Activated CD8-positive, alpha-beta T cell treated with anti-CD3 and anti-CD28 coated beads for 36 hours (primary cell): Measurements from ENCODE around the gene TSEN15. TPM values are rescaled to one million over a fixed set of nuclear protein-coding genes. Genes with fewer than 3 reads are reported as not detected.
A peak's percentile ranks its signal among the peaks of the same experiment; 100 is the strongest.

Experiments
- ATAC-seq: fragments of 200-7000 bp; cut with Tn5 transposase; one replicate; pipeline ENCODE4 v1.10.0; 2021; ENCODE audit warnings: mild to moderate bottlenecking, moderate library complexity
- CTCF ChIA-PET: fragments of 350-600 bp; sonication (Branson Sonifier 250); formaldehyde crosslinking; loops from one replicate; lab custom pipeline; 2021; ENCODE audit warnings: antibody characterized with exemption; lab: Charles Lee
- POLR2A ChIA-PET: fragments of 350-600 bp; sonication (Branson Sonifier 250); formaldehyde crosslinking; loops from one replicate; lab custom pipeline; 2021; ENCODE audit warnings: antibody characterized with exemption; lab: Charles Lee
- DNase-seq: peaks from one replicate; pipeline ENCODE4 v3.0.0-alpha.2; 2020
- H3K27ac Mint-ChIP-seq: one replicate; pipeline ENCODE4 v1.8.0; 2021; ENCODE audit warnings: mild to moderate bottlenecking, mixed read lengths
- H3K27me3 Mint-ChIP-seq: one replicate; pipeline ENCODE4 v1.8.0; 2021; ENCODE audit warnings: mixed read lengths
- H3K36me3 Mint-ChIP-seq: one replicate; pipeline ENCODE4 v1.8.0; 2021; ENCODE audit warnings: low read depth, mixed read lengths
- H3K4me1 Mint-ChIP-seq: one replicate; pipeline ENCODE4 v1.8.0; 2021; ENCODE audit warnings: low read depth, mixed read lengths
- H3K4me3 Mint-ChIP-seq: one replicate; pipeline ENCODE4 v1.8.0; 2021; ENCODE audit warnings: mild to moderate bottlenecking, moderate library complexity, mixed read lengths
- H3K9me3 Mint-ChIP-seq: one replicate; pipeline ENCODE4 v1.8.0; 2021; ENCODE audit warnings: mixed read lengths
- intact Hi-C: fragments of 100-400 bp; cut with micrococcal nuclease; formaldehyde crosslinking; loops from one replicate; pipeline ENCODE4 v1.10.0; 2022
- total RNA-seq, 2 experiments: library from RNA; stranded (reverse); gene quantifications; one replicate each; pipeline ENCODE4 v1.2.3, GENCODE V29; 2021
- TF ChIP-seq, protein P1 (sequence below): fragments of 200-600 bp; IDR thresholded peaks from one replicate; pipeline ENCODE4 v1.8.0; 2022; ENCODE audit warnings: antibody characterized with exemption, mild to moderate bottlenecking

Gene TSEN15
- total RNA-seq, 2 experiments from 2014 or later = 48.2 to 49.1 TPM

DNA sequence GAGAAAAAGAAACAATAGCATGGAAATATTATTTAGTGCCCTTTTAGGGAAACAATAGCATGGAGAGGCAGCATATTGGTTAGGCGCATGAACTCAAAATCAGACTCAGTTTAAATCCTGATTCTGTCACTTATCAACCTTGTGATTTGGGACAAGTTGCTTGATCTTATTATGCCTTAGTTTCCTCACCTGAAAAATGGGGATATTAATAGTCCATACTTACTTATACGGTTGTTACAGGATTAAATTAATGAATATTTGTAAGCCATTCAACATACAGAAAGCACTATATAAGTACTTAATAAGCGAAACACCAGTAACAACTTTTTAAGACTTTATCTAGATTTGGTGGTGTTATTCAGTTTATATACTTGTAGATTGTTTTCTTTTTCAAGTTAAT, 1.2 kb downstream of the TSEN15 start:
- peaks cover 3% of the 10 kb centered on the region for H3K9me3 Mint-ChIP-seq
- H3K4me3 Mint-ChIP-seq = peak overlapping the region; percentile 86
- H3K36me3 Mint-ChIP-seq = peaks cover 35% of the 10 kb centered on the region
- peak overlapping the region; percentile 36 for H3K27ac Mint-ChIP-seq
- H3K4me1 Mint-ChIP-seq = peaks cover 40% of the 10 kb centered on the region
- TF ChIP-seq, protein P1, sequence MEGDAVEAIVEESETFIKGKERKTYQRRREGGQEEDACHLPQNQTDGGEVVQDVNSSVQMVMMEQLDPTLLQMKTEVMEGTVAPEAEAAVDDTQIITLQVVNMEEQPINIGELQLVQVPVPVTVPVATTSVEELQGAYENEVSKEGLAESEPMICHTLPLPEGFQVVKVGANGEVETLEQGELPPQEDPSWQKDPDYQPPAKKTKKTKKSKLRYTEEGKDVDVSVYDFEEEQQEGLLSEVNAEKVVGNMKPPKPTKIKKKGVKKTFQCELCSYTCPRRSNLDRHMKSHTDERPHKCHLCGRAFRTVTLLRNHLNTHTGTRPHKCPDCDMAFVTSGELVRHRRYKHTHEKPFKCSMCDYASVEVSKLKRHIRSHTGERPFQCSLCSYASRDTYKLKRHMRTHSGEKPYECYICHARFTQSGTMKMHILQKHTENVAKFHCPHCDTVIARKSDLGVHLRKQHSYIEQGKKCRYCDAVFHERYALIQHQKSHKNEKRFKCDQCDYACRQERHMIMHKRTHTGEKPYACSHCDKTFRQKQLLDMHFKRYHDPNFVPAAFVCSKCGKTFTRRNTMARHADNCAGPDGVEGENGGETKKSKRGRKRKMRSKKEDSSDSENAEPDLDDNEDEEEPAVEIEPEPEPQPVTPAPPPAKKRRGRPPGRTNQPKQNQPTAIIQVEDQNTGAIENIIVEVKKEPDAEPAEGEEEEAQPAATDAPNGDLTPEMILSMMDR = no peak
- CTCF ChIA-PET = interaction anchor here (1.0 to 1.6 kb wide), 3 partner anchors 137 to 611 kb away, joined by 3 to 5 read pairs (median 5); no protein-coding TSS in a partner anchor
- intact Hi-C loops = no loop called here
- POLR2A ChIA-PET = interaction anchor here (2.1 to 2.9 kb wide), 2 partner anchors 15 to 96 kb away, joined by 7 to 41 read pairs; partner anchors contain the start of gene COLGALT2
- ATAC-seq (no peak), DNase-seq (no peak)
- H3K27me3 Mint-ChIP-seq = peaks cover 6% of the 10 kb centered on the region

DNA sequence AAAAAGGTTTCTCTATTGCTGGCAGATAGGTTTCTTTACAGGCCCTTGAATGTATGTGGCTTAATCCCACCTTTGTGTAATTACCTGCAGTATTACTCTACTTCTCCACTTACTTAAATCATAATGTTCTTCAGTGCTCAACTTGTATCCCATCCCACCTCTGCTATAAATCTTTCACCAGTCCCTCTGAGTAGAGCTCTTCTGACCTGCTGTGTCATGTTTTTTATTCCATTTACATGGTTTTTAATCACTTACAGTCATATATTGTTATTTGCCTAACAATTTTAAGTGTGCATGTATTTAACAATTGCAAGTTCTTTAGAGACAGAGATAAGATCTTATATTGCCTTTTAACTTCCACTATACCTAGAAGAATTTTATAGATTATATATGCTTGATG, 2.4 kb downstream of the TSEN15 start:
- H3K9me3 Mint-ChIP-seq = peaks cover 3% of the 10 kb centered on the region
- no peak overlapping the region for H3K27ac Mint-ChIP-seq
- TF ChIP-seq, protein P1 = no peak
- peaks cover 39% of the 10 kb centered on the region for H3K36me3 Mint-ChIP-seq
- ATAC-seq = no peak
- peaks cover 44% of the 10 kb centered on the region for H3K4me1 Mint-ChIP-seq
- peaks cover 3% of the 10 kb centered on the region for H3K27me3 Mint-ChIP-seq
- CTCF ChIA-PET = interaction anchor here (1.2 kb wide), 1 partner anchor 22 kb away, joined by 4 read pairs; no protein-coding TSS in a partner anchor
- intact Hi-C loops = no loop called here
- peak overlapping the region; percentile 55 for H3K4me3 Mint-ChIP-seq
- POLR2A ChIA-PET = interaction anchor here (1.5 kb wide), 1 partner anchor 14 kb away, joined by 3 read pairs; no protein-coding TSS in a partner anchor
- no peak for DNase-seq

DNA sequence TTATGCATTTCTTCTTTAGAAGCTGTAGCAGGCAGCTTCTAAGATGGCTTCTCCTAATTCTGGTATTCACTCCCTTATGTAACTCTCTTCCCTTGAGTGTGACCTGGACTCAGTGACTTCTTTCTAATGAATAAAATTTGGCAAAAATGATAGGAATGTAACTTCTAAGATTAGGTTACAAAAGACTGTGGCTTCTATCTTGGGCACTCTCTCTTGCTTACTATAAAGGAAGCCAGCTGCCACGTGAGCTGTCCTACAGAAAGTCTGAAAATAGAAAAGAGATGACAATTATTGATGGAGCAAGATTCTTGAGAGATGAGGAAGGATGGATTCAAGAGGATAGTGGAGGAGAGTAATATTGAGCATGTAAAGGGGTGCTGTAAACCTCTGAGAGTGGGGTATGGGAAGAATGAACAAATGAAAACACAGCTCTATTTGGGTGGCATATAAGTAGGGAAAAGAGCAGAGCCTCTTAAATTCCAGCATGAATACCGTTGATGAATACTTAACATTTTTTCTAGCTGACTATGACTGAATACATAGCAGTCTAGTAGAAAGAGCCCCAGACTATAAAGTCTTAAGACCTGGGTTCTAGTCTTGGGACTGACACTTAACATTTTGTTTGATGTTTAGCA, 5.5 kb downstream of the TSEN15 start:
- peaks cover 47% of the 10 kb centered on the region for H3K36me3 Mint-ChIP-seq

GRCh38 chr1:184059887-184060286, 8.4 kb downstream of the TSEN15 start:
- Mint-ChIP-seq H3K9me3 (no peaks in the 10 kb centered on the region), H3K27me3 (no peaks in the 10 kb centered on the region), H3K4me3 (no peak overlapping the region), H3K27ac (no peak overlapping the region), H3K4me1 (peaks cover 35% of the 10 kb centered on the region), H3K36me3 (peaks cover 46% of the 10 kb centered on the region)
- DNase-seq (no peak), ATAC-seq (no peak)
- TF ChIP-seq, protein P1 = no peak
- ChIA-PET POLR2A (interaction anchor here (1.0 kb wide), 1 partner anchor 431 kb away, joined by 3 read pairs; no protein-coding TSS in a partner anchor), CTCF (interaction anchor here (0.8 kb wide), 1 partner anchor 27 kb away, joined by 3 read pairs; no protein-coding TSS in a partner anchor)
- intact Hi-C loops = no loop called here

More for the DNA sequence above, 5.5 kb downstream of the TSEN15 start:
- no peak overlapping the region for H3K27ac Mint-ChIP-seq
- H3K27me3 Mint-ChIP-seq = no peaks in the 10 kb centered on the region
- no peak overlapping the region for H3K4me3 Mint-ChIP-seq
- H3K4me1 Mint-ChIP-seq = peaks cover 45% of the 10 kb centered on the region
- CTCF ChIA-PET = interaction anchor here (0.9 to 1.2 kb wide), 2 partner anchors 165 to 372 kb away, joined by 3 to 4 read pairs; no protein-coding TSS in a partner anchor
- ATAC-seq = no peak
- intact Hi-C loops = no loop called here
- no peaks in the 10 kb centered on the region for H3K9me3 Mint-ChIP-seq
- POLR2A ChIA-PET = no interaction called here
- TF ChIP-seq, protein P1 = no peak
- DNase-seq = no peak

DNA sequence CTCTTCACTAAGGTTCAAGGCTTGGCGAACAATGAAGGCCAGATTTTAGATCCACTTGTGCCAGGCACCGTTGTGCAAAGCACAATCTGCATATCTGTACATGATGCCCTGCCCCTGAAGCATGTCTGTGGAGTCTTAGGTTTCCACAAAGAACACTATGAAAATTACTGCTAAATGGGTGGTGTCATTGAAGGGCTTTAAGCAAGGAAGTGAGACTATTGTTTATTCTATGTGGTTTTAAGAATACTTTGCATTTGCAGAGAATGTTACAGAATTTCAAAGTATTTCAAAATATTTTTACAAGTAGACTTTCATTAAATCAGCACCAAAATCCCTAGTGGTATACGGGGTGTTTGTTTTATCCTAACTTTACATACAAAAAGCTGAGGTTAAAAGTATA, 8.8 kb downstream of the TSEN15 start:
- POLR2A ChIA-PET = interaction anchor here (1.0 kb wide), 1 partner anchor 431 kb away, joined by 3 read pairs; no protein-coding TSS in a partner anchor
- intact Hi-C loops = no loop called here
- Mint-ChIP-seq H3K4me3 (no peak overlapping the region), H3K36me3 (peaks cover 45% of the 10 kb centered on the region), H3K4me1 (peaks cover 31% of the 10 kb centered on the region), H3K9me3 (no peaks in the 10 kb centered on the region), H3K27ac (no peak overlapping the region), H3K27me3 (no peaks in the 10 kb centered on the region)
- ATAC-seq (no peak), DNase-seq (no peak)
- CTCF ChIA-PET = no interaction called here
- TF ChIP-seq, protein P1 = no peak
